HFFc6 (cell line): ENCODE results near the gene MSL3B. TPM values are rescaled to one million over a fixed set of nuclear protein-coding genes. Genes with fewer than 3 reads are reported as not detected.

Experiments
- DNase-seq: peaks from one replicate; pipeline ENCODE4 v3.0.0-alpha.2; 2018
- H3K27ac Mint-ChIP-seq: 2 replicates; pipeline ENCODE4 v1.8.0; 2020; ENCODE audit warnings: mild to moderate bottlenecking, mixed read lengths
- H3K27me3 Mint-ChIP-seq: 2 replicates; pipeline ENCODE4 v1.8.0; 2021; ENCODE audit warnings: mild to moderate bottlenecking, moderate library complexity, mixed read lengths; ENCODE audit not compliant: insufficient read depth
- H3K36me3 Mint-ChIP-seq: 2 replicates; pipeline ENCODE4 v1.8.0; 2021; ENCODE audit warnings: low read depth, mixed read lengths
- H3K4me1 Mint-ChIP-seq: 2 replicates; pipeline ENCODE4 v1.8.0; 2020; ENCODE audit warnings: low read depth, mixed read lengths
- H3K4me3 Mint-ChIP-seq: 2 replicates; pipeline ENCODE4 v1.8.0; 2020; ENCODE audit warnings: mild to moderate bottlenecking, moderate library complexity, mixed read lengths
- H3K9me3 Mint-ChIP-seq: 2 replicates; pipeline ENCODE4 v1.8.0; 2020; ENCODE audit warnings: mild to moderate bottlenecking, mixed read lengths
- CTCF ChIP-seq: fragments of 200-600 bp; sonication (generic); IDR thresholded peaks from 2 replicates; pipeline ENCODE4 v1.5.0; 2021; ENCODE audit warnings: antibody characterized with exemption, mild to moderate bottlenecking
- total RNA-seq, 6 experiments: library from RNA; stranded (reverse); fragmentation: NEBNext Ultra II Directional; extraction: Animal tissue kit (Norgen Biotek cat#: 25700); gene quantifications; 2 replicates in 1 of 6; 3 replicates in 5 of 6; pipeline ENCODE4 v1.2.3, GENCODE V29; 2021

The MSL3B gene

DNA sequence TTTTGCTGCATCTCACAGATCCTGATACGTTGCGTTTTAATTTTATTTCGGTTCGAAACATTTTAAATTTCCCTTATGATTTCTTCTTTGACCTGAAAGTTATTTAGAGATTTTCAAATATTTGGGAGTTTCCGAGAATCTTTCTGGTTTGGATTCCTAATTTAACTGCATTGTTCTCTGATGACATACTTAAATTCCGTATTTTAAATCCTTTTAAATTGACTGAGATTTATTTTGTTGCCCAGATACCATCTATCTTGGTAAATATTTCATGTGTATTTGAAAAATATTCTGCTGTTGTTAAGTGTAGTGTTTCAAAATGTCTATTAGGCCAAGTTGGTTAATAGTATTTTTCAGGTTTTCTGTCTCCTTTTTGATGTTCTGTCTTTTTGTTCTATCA is 52.3 kb downstream of the MSL3B start:
- no peak for TF ChIP-seq CTCF
- no peak for DNase-seq
- Mint-ChIP-seq H3K4me1 (no peaks in the 10 kb centered on the region), H3K9me3 (no peaks in the 10 kb centered on the region), H3K36me3 (no peaks in the 10 kb centered on the region), H3K4me3 (no peak overlapping the region), H3K27ac (no peak overlapping the region), H3K27me3 (peaks cover 15% of the 10 kb centered on the region)

Other genes with a start within 250 kb of the MSL3B start
- gene UGT1A10, start 231.9 kb downstream of the MSL3B start, total RNA-seq = not detected
- gene UGT1A9, start 196.5 kb downstream of the MSL3B start, total RNA-seq = not detected
- gene UGT1A7, start 186.5 kb downstream of the MSL3B start, total RNA-seq = not detected
- not detected for gene UGT1A6, start 175.5 kb downstream of the MSL3B start, total RNA-seq
- not detected for gene UGT1A5, start 155.5 kb downstream of the MSL3B start, total RNA-seq
- gene UGT1A4, start 149.7 kb downstream of the MSL3B start, total RNA-seq = not detected
- gene UGT1A3, start 139.3 kb downstream of the MSL3B start, total RNA-seq = not detected
- gene UGT1A1, start 108.1 kb downstream of the MSL3B start, total RNA-seq = not detected
- not detected for gene MROH2A, start 90.1 kb downstream of the MSL3B start, total RNA-seq
- 10 to 100 TPM; 16.8 to 33.6 (median 32.4) TPM for gene HJURP, start 13.9 kb downstream of the MSL3B start, total RNA-seq
- not detected for gene TRPM8, start 49.0 kb upstream of the MSL3B start, total RNA-seq
- not detected for gene SPP2, start 182.3 kb upstream of the MSL3B start, total RNA-seq